ACC112 (cell line): ENCODE measurements around the gene DIMT1.

Source experiments
- H2AFZ ChIP-seq: fragments of 200-600 bp; sonication (generic); one replicate; pipeline ENCODE4 v1.6.0; 2017; ENCODE audit warnings: antibody characterized with exemption, low read length; ENCODE audit not compliant: unreplicated experiment
- H3K27ac ChIP-seq: fragments of 200-600 bp; sonication (generic); 2 replicates; pipeline ENCODE4 v1.5.1; 2014; ENCODE audit warnings: low read depth, mild to moderate bottlenecking, antibody characterized with exemption, low read length, moderate library complexity
- H3K27me3 ChIP-seq: fragments of 200-600 bp; sonication (generic); 2 replicates; pipeline ENCODE4 v1.6.1; 2014; ENCODE audit warnings: mild to moderate bottlenecking, antibody characterized with exemption, low read length, moderate library complexity, mixed read lengths; ENCODE audit not compliant: insufficient read depth
- H3K36me3 ChIP-seq: fragments of 200-600 bp; sonication (generic); 2 replicates; pipeline ENCODE4 v1.6.1; 2016; ENCODE audit warnings: mild to moderate bottlenecking, antibody characterized with exemption, low read length, moderate library complexity, mixed read lengths; ENCODE audit not compliant: insufficient read depth
- H3K4me1 ChIP-seq: fragments of 200-600 bp; sonication (generic); one replicate; pipeline ENCODE4 v1.6.1; 2016; ENCODE audit warnings: low read length, mixed read lengths; ENCODE audit not compliant: insufficient read depth, unreplicated experiment, control insufficient read depth
- H3K4me3 ChIP-seq: fragments of 200-600 bp; sonication (generic); 2 replicates; pipeline ENCODE4 v1.5.1; 2014; ENCODE audit warnings: mild to moderate bottlenecking, low read depth, low read length
- H3K79me2 ChIP-seq: fragments of 200-600 bp; sonication (generic); one replicate; pipeline ENCODE4 v1.6.0; 2016; ENCODE audit warnings: low read length; ENCODE audit not compliant: control insufficient read depth, unreplicated experiment, insufficient read depth

The DIMT1 gene

DNA sequence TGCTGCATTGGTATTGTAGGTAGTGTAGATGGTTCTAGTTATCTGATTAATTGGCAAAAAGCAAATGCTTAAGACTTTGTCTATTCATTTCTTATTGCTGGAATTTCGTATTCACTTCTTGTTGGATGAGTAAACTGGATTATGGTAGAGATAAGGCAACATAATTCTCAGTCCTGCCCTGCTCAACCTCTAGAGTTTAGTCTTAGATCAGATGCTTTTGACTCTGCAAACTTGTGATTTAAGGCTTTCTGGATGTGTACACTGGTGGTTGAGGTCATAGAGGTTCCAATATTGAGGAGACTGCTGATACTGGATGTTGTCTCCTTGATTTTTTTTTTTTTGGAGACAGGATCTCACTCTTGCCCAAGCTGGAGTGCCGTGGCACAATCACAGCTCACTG lies 62.7 kb downstream of the DIMT1 start:
- no peak overlapping the region for H3K4me3 ChIP-seq
- H2AFZ ChIP-seq, result no peak overlapping the region
- H3K27me3 ChIP-seq, result no peaks in the 10 kb centered on the region
- H3K36me3 ChIP-seq, result no peaks in the 10 kb centered on the region
- H3K79me2 ChIP-seq, result peaks cover 77% of the 10 kb centered on the region
- no peaks in the 10 kb centered on the region for H3K4me1 ChIP-seq
- no peak overlapping the region for H3K27ac ChIP-seq

DNA sequence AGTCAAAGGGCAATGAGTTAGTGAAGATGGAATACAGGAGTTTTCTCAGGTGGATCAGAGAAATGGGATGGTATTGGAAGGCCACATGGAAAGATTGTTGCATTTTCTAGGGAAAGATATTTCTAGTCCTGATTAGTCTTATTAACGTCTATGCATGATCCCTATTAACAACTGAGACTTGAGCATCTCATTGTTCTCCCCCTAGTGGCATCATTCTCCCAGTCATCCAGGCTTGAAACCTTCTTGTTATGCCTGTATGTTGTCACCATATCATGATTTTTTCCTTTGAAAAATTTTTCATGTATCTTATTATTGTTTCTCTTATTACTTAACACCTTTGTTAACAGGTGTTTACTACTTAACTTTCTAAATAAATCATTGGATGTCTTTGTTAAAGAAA lies 63.3 kb downstream of the DIMT1 start:
- Histone ChIP-seq H3K4me1 (no peaks in the 10 kb centered on the region), H3K79me2 (peaks cover 78% of the 10 kb centered on the region), H3K36me3 (no peaks in the 10 kb centered on the region), H3K27me3 (no peaks in the 10 kb centered on the region), H2AFZ (no peak overlapping the region), H3K4me3 (no peak overlapping the region), H3K27ac (no peak overlapping the region)
